GM18951 (cell line): ENCODE results near the gene INO80.

ENCODE experiments used
- POLR2A ChIP-seq: IDR thresholded peaks from 4 replicates; pipeline ENCODE4 v1.6.1; 2011; ENCODE audit warnings: mild to moderate bottlenecking; ENCODE audit not compliant: insufficient read length, insufficient read depth; ENCODE audit errors: extremely low read depth
- in situ Hi-C: fragments of 300-500 bp; cut with MboI; formaldehyde crosslinking; loops from one replicate; pipeline ENCODE4 v1.12.0; 2022; ENCODE audit warnings: low sequenced_read_pairs, mixed read lengths, inconsistent platforms; ENCODE audit not compliant: unreplicated experiment

INO80 gene

GRCh38 chr15:40992241-40992741 is 123.8 kb downstream of the INO80 start:
- in situ Hi-C loops = no loop called here
- TF ChIP-seq POLR2A = no peak

- no peak for TF ChIP-seq POLR2A
- in situ Hi-C loops = no loop called here
Observed at GRCh38 chr15:40991355-40991754, 124.7 kb downstream of the INO80 start.

GRCh38 chr15:40990789-40991188 is 125.3 kb downstream of the INO80 start:
- in situ Hi-C loops = no loop called here
- no peak for TF ChIP-seq POLR2A

- in situ Hi-C loops = no loop called here
- TF ChIP-seq POLR2A = no peak
Observed at GRCh38 chr15:40990080-40990479, 126.0 kb downstream of the INO80 start.

GRCh38 chr15:40988156-40988555 is 127.9 kb downstream of the INO80 start:
- in situ Hi-C loops = no loop called here
- no peak for TF ChIP-seq POLR2A

- TF ChIP-seq POLR2A = no peak
- in situ Hi-C loops = no loop called here
Observed at GRCh38 chr15:40986820-40987219, 129.3 kb downstream of the INO80 start.

- TF ChIP-seq POLR2A = no peak
- in situ Hi-C loops = no loop called here
Observed at GRCh38 chr15:40985541-40986330, 130.3 kb downstream of the INO80 start.

- TF ChIP-seq POLR2A = no peak
- in situ Hi-C loops = no loop called here
Observed at GRCh38 chr15:40984964-40985363, 131.1 kb downstream of the INO80 start.

GRCh38 chr15:40984406-40984805 is 131.7 kb downstream of the INO80 start:
- in situ Hi-C loops = no loop called here
- no peak for TF ChIP-seq POLR2A

GRCh38 chr15:40982855-40983254 is 133.2 kb downstream of the INO80 start:
- in situ Hi-C loops = no loop called here
- TF ChIP-seq POLR2A = no peak

- in situ Hi-C loops = no loop called here
- no peak for TF ChIP-seq POLR2A
Observed at GRCh38 chr15:40981186-40981585, 134.9 kb downstream of the INO80 start.

GRCh38 chr15:40978562-40978961 is 137.5 kb downstream of the INO80 start:
- in situ Hi-C loops = no loop called here
- no peak for TF ChIP-seq POLR2A

GRCh38 chr15:40978141-40978540 is 137.9 kb downstream of the INO80 start:
- no peak for TF ChIP-seq POLR2A
- in situ Hi-C loops = no loop called here

- in situ Hi-C loops = no loop called here
Observed at GRCh38 chr15:40976819-40977218, 139.3 kb downstream of the INO80 start.

More at GRCh38 chr15:40976819-40977218, 139.3 kb downstream of the INO80 start:
- no peak for TF ChIP-seq POLR2A
